NCI-H128 (cell line): ENCODE measurements around the gene SUSD3.
"Not testable (repeated sequence)": the region's sequence is repeated elsewhere in the genome, so short reads cannot be mapped to it uniquely, and the experiment has no call there.

Experiments used
- DNase-seq: peaks from one replicate; lab custom pipeline; 2025; ENCODE audit not compliant: unreplicated experiment; lab: John Stamatoyannopoulos, UW

Gene SUSD3

DNA sequence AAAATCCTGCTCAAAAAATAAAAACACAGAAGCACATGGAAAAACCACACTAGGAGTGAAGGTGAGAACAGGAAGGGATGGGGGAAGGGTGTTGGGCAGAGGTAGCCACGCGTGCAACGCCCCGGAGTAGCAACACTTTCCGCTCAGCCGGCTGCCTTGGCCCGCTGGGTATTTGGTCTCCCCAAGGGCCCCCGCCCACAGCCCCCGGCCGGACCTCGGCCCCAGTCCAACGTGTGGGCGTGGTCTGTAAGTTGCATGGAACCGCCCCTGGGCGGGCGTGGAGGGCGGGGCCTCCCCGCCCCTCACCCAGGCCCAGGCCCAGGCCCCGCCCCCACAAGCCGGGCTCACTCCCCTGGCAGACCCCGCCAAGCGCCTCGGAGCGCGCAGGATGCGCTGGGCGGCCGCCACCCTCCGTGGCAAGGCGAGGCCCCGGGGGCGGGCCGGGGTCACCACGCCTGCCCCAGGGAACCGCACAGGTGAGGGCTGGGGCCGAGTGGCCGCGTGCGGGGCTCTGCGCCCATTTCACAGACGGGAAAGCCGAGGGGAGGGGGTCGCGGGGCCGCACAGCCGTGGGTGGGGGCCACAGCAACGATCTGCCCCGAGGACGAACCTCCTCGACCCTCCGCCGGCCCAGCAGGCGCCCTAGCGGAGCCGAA lies at the start of gene SUSD3:
TSS of gene SUSD3 (plus strand) at position 347 of the 656 bp plus-strand sequence. CDS start at position 389, 42 bp downstream.
- no peak for DNase-seq

DNA sequence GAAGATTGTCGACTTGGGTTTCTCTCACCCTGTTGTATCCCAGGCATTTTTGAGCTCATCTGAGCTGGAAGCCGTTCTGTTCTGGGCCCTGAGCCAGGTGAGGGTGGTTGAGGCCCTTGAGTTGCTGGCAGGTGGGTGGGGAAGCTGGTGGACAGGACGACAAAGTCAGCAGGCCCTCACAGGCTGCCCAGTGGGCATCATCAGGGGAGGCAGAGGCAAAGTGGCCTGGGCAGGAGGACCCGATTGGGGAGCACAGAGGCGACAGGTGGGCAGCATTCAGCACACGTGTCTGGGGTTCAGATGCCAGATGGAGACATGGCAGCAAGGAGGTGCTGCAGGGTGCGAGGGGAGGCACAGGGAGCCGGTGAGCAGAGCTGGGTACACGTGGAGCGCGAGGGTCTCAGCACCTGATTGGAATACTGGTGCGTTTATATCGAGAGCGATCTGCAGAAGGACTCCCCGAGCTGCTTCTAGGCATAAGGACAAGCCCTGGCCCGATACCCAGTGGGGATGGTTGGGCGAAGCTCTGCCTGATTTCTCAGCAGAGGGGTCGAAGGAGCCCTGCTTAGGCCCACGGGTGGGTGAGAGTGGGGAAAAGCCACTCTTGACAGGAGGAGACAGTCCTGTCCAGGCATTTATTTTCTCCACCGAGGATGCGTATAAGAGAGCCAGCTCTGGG lies 49.0 kb upstream of the SUSD3 start:
- no peak for DNase-seq

DNA sequence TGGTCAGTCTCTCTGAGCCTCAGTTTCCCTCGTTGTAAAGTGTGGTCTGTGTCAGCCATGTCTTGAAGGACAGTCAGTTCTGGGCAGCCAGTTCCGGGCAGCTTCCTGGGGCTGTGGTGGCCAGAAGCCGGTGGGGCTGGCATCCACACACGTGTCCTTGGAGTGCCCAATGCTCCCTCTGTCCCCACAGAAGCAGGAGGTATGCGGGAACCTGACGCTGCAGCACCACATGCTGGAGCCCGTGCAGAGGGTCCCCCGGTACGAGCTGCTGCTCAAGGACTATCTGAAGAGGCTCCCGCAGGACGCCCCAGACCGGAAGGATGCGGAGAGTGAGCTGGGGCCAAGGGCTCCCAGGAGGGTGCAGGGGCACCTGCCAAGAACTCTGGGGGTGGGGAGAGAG lies 48.4 kb upstream of the SUSD3 start:
- no peak for DNase-seq

DNA sequence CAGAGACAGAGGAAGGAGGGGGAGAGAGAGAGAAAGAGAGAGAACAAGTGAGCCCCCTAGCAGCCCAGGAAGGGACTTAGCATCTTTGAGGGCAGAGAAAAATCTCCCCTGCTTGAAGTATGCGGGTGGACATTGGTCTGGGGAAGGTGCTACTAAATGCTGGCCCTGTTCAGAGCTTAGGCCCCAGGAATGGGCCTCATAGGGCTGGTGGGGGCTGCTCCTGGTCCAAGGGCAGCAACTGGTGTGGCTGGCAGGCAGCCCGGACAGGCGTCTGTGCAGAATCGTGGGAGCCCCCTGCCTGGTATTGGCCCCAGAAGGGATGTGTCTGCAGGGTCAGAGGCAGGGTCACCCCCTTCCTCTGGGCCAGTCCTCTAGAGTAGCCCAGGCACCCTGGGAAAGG lies 47.8 kb upstream of the SUSD3 start:
- DNase-seq, result no peak

DNA sequence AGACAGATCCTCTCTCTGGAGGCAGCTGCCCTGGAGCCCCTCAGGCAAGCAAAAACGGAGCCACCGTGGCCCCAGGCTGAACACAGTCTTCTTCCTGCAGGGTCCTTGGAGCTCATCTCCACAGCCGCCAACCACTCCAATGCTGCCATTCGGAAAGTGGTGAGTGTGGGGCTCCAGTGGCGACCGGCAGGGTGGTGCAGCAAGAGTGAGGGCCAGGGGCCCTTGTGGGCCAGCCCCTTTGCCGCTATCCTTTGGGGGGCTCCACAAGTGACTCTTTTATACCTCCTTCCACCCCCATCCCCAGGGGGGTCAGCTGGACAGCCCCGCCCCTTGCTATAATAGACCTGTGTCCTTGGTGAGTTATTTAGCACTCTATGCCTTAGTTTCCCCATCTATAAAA lies 47.4 kb upstream of the SUSD3 start:
- DNase-seq, result no peak

DNA sequence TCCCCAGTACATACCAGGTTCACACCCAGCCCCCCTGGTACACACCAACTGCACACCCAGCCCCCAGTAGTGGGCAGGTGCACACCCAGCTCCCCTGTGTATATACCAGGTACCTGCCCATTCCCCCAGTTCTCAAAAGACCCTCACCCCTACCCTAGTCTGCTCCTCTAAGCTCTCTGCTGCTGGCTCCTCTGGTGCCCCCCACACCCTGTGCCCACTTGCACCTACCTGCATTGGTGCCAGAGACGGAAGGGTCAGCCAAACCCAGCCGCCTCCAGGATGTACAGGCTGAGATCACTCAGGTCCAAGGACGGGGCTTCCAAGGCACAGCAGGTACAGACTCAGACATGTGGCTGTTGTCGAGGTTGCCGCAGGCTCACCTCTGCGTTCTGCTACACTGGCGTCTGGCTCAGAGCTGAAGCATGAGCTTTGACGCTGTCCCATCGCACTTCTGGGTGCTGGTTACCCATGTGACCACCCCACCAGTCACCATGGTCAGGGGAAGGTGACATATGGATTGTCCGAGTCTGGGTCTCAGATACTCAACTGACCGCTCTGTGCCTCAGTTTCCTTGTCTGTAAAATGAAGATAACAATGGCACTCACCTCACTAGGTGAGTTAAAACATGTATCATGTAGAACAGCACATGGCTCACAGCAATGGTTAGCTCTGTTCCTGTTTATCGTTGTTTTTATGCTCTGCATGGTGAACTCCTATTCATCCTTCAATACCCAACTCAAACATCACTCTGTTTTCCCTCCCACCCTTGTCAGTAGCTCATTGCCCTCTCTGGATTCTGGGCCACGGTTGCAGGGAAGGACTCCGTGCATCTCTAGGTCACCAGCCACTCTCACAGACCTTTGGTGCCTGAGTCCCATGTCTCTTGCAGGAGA lies 45.3 kb upstream of the SUSD3 start:
- no peak for DNase-seq

DNA sequence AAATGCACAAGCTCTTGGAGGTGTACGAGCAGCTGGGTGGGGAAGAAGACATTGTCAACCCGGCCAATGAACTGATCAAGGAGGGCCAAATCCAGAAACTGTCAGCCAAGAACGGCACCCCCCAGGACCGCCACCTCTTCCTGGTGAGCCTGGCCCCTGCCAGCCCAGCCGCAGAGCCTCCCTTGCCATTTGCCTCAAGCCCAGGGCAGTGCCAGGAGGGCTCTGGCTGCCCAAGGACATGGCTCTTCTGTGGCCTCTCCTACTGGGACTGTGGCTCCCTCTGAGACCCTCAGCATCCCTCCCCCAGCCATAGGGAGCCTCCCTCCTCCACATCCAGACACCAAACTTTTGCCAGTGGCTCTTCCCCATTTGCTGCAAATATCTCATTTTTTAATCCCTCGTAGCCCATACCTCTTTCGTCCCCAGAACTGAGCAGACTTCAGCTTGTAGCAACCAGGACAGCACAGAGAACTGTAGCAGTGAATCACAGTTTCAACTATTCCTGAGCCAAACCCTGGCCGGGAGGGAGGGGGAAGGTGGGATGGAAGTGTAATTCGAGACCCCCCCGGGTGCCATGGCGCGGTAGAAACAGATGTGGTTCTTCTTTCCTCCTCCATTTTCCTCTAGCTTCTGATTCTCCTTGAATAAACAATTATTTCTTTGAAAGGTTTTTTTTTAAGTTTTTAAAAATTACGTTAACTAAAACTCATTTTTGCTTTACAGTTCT lies 44.5 kb upstream of the SUSD3 start:
- DNase-seq, result no peak

DNA sequence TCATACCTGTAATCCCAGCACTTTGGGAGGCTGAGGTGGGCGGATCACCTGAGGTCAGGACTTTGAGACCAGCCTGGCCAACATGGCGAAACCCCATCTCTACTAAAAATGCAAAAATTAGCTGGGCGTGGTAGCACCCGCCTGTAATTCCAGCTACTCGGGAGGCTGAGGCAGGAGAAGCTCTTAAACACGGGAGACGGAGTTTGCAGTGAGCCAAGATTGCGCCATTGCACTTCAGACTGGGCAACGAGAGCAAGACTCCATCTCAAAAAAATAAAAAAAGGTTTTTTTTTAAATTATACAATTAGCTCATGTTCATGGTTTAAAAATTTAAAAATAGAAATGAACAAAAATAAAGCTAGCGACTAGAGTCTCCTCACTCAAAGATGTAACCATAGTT lies 43.3 kb upstream of the SUSD3 start:
- not testable (repeated sequence) for DNase-seq

DNA sequence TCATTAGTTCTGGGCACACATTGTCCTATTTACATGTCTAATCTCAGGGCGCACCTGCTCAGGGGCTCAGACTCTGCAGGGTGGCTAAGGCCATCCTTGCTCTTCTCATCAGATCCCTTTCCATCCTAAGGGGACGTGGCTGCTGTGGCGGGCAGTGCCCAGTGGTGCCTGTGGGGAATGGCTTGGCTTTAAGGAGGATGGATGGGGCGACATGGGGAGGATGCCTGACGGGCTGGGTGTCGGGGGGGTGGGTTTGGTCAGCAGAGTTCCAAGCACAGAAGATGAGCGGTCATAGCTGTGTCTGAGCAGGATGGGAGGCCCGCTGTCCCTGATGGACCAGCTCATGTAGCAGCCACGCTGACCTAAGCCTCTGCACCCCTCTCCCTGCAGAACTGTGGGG lies 40.9 kb upstream of the SUSD3 start:
- no peak for DNase-seq

DNA sequence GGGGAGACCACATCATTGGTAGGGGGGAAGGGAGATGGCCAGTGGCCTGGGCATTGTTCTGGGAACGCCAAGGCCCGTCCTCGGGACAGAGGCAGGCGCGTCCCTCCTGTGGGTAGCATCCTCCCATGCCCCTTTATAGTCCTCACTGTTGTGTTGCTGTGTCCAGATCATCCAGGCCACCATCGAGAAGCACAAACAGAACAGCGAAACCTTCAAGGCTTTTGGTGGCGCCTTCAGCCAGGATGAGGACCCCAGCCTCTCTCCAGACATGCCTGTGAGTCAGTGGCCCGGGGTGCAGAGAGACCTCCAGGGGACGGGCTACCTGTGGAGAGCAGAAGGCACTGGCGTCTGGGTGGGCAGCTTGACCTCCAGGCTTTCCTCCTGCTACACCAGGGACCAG lies 38.4 kb upstream of the SUSD3 start:
- no peak for DNase-seq

DNA sequence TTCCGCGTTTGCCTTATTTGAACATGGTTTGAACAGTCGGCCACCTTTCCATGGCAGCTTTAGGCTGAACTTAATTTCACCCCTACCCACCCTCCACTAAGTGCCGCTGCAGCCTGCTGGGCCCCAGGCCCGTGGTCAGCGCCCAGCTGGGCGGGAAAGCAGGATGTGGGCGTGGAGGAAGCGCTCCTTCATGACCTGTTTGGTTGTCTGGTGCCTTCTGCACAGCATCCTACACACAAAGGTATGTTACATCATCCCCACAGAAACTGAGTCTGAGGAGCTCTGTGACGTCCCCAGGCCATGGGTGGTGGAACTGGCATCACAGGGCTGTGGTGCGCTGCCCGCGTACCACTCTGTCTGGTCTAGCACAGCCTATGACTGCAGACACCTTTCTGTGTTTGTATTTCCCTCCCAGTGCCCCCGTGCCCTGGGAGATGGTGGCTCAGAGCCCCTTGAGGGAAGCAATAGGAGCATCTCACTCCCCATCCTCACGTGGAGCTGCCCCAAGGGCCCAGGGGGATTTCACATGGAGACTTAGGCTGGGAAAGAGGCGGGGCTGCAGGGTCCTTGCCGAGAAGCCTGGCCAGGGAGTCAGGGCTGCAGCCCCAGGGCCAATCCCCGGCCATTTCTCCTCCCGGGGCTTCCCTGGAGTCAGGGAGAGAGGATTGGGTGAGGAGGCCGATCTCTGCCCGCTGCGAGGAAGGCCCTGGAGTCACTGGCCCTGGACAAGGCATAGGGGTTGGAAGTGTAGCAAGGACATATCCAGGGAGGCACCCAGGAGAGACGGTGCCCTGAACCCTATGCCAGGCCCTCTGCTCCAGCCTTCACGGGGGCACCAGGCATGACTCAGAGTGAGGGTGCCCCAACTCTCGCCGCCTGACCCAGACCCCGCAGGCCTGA lies 37.5 kb upstream of the SUSD3 start:
- DNase-seq, result no peak

DNA sequence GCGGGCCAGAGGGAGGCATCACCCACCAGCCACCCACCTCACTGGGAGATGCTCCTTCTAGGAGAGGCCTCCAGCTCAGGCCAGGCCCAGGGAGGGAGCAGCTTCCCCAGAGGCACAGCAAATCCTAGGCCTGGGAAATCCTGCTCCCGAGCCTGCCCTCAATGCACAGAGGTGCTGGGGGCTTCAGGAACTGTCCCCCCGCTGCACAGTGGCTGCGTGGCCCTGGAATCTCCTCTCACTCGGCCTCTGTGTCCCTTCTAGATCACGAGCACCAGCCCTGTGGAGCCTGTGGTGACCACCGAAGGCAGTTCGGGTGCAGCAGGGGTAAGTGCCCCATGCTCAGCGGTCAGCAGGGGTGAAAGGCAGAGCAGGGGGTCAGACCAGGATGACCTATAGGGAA lies 36.4 kb upstream of the SUSD3 start:
- no peak for DNase-seq

DNA sequence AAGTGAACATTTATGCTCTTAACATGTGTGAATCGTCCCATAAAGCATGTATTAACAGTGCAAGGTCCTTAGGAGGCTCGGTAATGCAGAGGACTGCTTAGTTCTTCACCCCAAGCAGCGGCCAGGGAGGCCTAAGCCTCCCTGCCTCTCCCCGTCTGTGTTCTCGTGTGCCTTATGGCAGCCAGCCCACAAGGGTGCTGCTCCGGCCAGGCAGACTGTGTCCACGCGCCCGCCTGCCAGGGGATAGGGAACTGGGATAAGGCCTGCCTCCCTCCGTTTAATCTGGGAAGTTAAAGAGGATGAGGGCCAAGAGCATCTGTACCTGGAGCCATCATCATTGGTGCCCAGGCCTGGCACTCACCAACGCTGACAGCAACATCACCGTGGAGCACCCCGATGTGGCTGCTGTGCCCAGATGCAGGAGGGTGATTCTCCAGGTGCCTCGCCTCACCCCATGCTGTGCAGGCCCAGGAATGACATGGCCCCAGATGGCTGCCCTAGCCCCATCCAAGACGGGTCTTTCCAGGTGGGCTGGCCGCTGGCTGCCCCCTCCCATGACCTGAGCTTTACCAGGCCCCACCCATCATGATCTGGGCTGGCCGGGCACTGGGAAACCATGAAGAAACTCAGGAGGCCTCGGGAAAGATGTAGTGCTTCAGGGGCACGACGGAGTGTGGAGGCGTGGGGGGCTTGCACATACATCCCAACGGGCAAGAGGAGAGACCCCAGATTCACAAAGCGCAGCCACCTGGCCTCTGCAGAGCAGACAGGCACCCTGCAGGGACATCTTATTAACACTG lies 35.6 kb upstream of the SUSD3 start:
- DNase-seq, result no peak

DNA sequence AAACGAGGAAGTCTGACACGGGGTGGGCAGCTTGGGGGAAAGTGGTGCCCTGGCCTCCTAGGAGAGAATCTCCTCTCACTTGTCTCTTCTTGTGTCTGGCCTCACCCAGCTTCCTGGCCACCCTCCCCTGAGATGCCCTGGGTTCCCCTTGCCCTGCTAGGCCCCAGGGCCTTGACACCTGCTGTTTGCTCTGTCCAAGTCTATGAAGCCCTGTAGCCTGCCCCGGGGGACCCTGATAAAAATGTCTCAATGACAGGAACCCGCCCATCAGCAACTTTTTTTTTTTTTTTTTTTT lies 35.0 kb upstream of the SUSD3 start:
- DNase-seq, result no peak

DNA sequence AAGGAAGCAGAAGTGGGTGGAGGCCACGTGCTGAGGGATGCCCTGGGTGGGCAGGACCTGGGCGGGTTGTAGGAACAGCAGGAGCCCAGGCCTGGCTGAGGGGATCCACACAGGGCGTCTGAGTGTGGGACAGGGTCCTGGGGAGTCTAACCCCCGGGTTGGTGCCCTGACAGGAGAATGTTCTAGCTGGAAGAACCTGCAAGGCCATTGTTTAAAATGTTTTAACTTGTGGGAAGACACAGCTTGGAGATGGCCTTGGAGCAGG lies 33.9 kb upstream of the SUSD3 start:
- no peak for DNase-seq

DNA sequence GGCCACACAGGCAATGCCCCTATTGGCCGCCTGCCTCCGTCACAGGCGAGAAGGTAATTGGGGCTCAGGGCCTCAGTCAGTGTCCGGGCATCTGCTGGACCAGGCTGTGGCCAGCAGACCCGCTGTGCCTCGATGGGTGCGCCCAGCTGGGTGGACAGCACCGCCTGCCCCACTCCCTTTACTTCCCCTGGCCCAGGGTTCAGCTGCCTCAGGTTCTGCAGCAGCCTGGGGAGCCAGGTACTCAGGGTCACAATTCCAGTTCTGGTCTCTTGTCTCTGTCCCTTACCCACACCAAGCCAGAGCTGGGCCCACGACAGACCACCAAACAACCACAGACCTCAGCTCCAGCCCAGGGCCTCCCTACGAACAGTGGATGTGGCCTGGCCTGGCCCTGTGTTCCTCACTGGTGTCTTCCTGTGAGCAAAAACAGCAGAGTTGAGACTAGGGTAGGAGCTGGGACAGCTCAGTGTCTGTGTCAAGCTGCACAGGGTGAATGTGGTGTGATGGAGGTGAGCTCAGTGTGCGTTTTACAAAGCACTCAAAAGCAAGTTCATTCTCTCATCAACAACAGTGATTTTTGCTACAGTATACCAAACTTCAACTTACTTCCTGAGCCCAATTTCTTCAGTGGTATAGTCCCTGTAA lies 33.4 kb upstream of the SUSD3 start:
- no peak for DNase-seq

DNA sequence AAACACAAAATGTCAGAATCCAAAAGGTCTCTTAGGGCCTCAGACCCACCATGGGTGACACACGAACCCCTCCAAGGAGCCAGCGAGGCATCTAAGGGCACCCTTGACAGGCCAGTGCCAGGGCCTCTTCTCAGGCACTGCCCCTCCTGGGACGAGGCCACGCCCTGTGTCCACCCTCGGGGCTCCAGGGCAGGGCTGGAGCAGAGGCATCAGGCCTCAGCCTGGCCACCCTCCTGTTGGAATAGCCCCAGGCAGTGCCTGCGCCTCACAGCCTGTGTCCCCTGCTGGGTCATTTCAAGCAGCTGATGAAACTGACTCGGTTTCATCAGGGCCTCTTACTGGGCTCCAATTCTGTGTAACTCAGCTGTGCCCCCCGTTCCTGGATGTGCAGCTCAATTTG lies 32.8 kb upstream of the SUSD3 start:
- no peak for DNase-seq

DNA sequence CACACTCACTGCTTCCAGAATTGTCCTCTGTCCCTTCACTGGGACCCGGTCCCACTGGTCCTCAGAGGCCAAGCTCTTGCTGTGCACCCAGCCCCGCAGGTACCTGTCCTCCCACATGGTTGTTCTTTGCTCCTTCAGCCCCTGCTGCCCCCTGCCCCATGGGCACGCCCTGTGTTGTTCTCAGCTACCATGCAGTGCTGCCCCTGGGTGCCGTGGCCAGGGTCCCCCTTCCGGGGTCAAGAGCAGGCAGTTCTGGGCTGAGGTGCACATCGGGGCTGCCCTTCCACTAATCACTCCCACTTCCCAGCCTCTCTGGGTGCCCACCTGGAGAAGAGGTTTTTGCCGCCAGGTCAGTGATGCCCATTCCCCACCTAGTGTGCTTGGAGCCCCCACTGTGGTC lies 31.9 kb upstream of the SUSD3 start:
- DNase-seq, result no peak

DNA sequence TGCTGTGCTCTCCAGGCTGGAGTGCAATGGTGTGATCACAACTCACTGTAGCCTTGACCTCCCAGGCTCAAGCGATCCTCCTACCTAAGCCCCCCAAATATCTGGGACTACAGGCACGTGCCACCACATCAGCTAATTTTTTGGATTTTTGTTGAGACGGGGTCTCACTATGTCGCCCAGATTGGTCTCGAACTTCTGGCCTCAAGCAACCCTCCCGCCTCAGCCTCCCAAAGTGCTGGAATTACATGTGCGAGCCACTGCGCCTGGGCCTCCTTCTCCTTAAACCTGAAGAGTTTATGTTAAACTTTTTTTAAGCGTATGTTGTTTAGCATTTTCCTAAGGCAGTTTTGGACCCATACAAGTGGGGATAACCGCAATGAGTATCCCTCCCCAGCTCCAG lies 30.8 kb upstream of the SUSD3 start:
- DNase-seq, result no peak
